Loucy (cell line): ENCODE results near the gene NTHL1.

Source experiments
- EZH2phosphoT487 ChIP-seq: fragments of 200-600 bp; IDR thresholded peaks from 2 replicates; pipeline ENCODE4 v1.6.1; 2018; ENCODE audit warnings: antibody characterized with exemption, mild to moderate bottlenecking, moderate library complexity, borderline replicate concordance
- TF ChIP-seq, protein P1 (sequence below): fragments of 200-600 bp; sonication (generic); conservative IDR thresholded peaks from 2 replicates; pipeline ENCODE4 v1.5.1; 2014; ENCODE audit warnings: mild to moderate bottlenecking, antibody characterized with exemption, low read length

DNA sequence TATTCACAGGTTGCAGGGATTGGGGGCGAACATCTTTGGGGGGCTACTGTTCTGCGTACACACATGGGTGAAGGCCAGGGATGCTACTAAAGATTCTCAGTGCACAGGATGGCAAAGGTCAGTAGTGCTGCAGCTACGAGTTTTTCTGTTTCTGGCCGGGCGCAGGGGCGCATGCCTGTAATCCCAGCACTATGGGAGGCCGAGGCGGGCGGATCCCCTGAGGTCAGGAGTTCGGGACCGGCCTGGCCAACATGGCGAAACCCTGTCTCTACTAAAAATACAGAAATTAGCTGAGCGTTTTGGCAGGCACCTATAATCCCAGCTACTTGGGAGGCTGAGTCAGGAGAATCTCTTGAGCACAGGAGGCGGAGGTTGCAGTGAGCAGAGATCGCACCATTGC, 34.1 kb downstream of the NTHL1 start:
- TF ChIP-seq, protein P1, sequence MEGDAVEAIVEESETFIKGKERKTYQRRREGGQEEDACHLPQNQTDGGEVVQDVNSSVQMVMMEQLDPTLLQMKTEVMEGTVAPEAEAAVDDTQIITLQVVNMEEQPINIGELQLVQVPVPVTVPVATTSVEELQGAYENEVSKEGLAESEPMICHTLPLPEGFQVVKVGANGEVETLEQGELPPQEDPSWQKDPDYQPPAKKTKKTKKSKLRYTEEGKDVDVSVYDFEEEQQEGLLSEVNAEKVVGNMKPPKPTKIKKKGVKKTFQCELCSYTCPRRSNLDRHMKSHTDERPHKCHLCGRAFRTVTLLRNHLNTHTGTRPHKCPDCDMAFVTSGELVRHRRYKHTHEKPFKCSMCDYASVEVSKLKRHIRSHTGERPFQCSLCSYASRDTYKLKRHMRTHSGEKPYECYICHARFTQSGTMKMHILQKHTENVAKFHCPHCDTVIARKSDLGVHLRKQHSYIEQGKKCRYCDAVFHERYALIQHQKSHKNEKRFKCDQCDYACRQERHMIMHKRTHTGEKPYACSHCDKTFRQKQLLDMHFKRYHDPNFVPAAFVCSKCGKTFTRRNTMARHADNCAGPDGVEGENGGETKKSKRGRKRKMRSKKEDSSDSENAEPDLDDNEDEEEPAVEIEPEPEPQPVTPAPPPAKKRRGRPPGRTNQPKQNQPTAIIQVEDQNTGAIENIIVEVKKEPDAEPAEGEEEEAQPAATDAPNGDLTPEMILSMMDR = no peak
- no peak for TF ChIP-seq EZH2phosphoT487
